H1 (cell line): ENCODE results near the gene HLF. TPM values are rescaled to one million over a fixed set of nuclear protein-coding genes. Genes with fewer than 3 reads are reported as not detected.

ENCODE experiments used
- SAP30 ChIP-seq: fragments of 300-600 bp; sonication (generic); IDR thresholded peaks from 2 replicates; pipeline ENCODE4 v1.7.1; 2012; ENCODE audit warnings: low read length, moderate library complexity, mild to moderate bottlenecking, inconsistent platforms; ENCODE audit not compliant: insufficient read depth, insufficient replicate concordance
- polyA plus RNA-seq, 7 experiments: library from polyadenylated mRNA; depleted of rRNA in 3 of 7; stranded (reverse) in 5 of 7; unstranded in 2 of 7; fragments of >200 nt in 5 of 7; fragments of 200-250 nt in 2 of 7; gene quantifications; 1 replicate in 5 of 7; 2 replicates in 1 of 7; 4 replicates in 1 of 7; pipeline versions ENCODE4 v1.2.1 to v1.2.3, GENCODE V29; 2011 to 2013; ENCODE audit warnings: missing spikeins in 2 of 7, mixed read lengths in 2 of 7
- total RNA-seq: library from RNA; stranded (reverse); fragmentation: NEBNext Ultra II Directional; extraction: Animal tissue kit (Norgen Biotek cat#: 25700); gene quantifications from 2 replicates; pipeline ENCODE4 v1.2.1, GENCODE V29; 2021
- TF ChIP-seq, protein P1 (sequence below), 3 experiments: IDR thresholded peaks; 1 replicate in 2 of 3; 2 replicates in 1 of 3; pipeline versions ENCODE4 v1.5.1 to v1.6.1; 2011; ENCODE audit warnings: low read length in 3 of 3, mild to moderate bottlenecking in 3 of 3, inconsistent platforms in 2 of 3, low read depth in 1 of 3, moderate library complexity in 1 of 3; ENCODE audit not compliant: insufficient read depth in 1 of 3; ENCODE audit errors: control extremely low read depth in 1 of 3

The HLF gene
- total and polyA plus RNA-seq, 2 of the 8 experiments (the other 6 are each of a cell fraction or from before 2014, with no cell fraction given) = 0.39 to 0.60 TPM

- TF ChIP-seq, protein P1, sequence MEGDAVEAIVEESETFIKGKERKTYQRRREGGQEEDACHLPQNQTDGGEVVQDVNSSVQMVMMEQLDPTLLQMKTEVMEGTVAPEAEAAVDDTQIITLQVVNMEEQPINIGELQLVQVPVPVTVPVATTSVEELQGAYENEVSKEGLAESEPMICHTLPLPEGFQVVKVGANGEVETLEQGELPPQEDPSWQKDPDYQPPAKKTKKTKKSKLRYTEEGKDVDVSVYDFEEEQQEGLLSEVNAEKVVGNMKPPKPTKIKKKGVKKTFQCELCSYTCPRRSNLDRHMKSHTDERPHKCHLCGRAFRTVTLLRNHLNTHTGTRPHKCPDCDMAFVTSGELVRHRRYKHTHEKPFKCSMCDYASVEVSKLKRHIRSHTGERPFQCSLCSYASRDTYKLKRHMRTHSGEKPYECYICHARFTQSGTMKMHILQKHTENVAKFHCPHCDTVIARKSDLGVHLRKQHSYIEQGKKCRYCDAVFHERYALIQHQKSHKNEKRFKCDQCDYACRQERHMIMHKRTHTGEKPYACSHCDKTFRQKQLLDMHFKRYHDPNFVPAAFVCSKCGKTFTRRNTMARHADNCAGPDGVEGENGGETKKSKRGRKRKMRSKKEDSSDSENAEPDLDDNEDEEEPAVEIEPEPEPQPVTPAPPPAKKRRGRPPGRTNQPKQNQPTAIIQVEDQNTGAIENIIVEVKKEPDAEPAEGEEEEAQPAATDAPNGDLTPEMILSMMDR (IDR thresholded peaks at IDR 0.05; ENCODE audit: control extremely low read depth in 1 of 3, insufficient read depth in 1 of 3, low read depth in 1 of 3, low read length in 3 of 3) = no peak
- no peak for TF ChIP-seq SAP30
Measured at GRCh38 chr17:55304171-55304859, 39.6 kb downstream of the HLF start (continued).
